ENCODE data around the gene COX4I2. TPM values are rescaled to one million over a fixed set of nuclear protein-coding genes. Genes with fewer than 3 reads are reported as not detected.

Gene COX4I2
- total RNA-seq = not detected

DNA sequence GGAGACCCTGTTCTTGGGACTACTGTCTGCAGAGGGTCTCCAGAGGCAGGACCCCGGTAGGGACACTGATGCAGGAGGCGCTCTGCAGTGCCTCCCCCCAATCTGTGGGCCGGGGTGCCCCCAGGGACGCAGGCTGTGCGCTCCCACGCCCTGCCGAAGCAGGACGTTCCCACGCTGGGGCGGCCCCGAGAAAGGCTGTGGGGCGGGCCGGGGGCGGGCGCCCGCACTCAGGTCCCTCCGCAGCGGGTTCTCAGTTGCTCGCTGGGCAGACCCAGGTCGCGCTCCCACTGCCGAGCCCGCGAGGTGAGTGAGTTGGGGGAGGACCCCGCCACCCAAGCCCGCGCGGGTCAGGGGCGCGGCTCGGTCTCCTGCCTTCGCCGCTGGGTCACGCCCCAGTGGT is at the start of gene COX4I2:
Gene COX4I2 (plus strand): TSS at position 253 of the 400 bp plus-strand sequence. CDS start 1,106 bp downstream, outside the sequence.

DNA sequence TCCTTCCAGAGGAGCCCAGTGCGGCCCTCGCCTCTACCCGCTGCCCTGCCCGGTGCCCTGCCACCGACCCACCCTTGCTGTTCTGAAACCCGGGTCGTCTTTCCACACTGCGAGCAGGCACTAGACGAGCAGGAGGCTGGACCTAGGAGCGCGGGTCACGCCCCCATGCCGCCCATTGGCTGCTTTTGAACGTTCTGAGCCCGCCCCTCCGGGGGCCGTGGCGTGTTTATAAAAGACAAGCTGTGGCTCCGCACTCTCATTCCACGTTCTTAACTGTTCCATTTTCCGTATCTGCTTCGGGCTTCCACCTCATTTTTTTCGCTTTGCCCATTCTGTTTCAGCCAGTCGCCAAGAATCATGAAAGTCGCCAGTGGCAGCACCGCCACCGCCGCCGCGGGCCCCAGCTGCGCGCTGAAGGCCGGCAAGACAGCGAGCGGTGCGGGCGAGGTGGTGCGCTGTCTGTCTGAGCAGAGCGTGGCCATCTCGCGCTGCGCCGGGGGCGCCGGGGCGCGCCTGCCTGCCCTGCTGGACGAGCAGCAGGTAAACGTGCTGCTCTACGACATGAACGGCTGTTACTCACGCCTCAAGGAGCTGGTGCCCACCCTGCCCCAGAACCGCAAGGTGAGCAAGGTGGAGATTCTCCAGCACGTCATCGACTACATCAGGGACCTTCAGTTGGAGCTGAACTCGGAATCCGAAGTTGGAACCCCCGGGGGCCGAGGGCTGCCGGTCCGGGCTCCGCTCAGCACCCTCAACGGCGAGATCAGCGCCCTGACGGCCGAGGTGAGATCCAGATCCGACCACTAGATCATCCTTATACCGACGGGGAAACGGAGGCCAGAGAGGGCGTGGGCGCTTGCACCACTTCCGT is 32.4 kb upstream of the COX4I2 start, which contains the start of gene ID1:
Gene ID1 (plus strand): TSS at position 259 of the 871 bp plus-strand sequence. CDS start 99 bp downstream, at position 358.

Small RNAs within 50 kb of the gene (small RNA-seq; reads per million reads assigned to genes)
- 0 reads per million in 2 donors for gene MIR3193

Other genes with a start within 250 kb of the COX4I2 start
- gene DEFB119, start 247.3 kb upstream of the COX4I2 start, total RNA-seq = not detected
- not detected for gene DEFB121, start 231.7 kb upstream of the COX4I2 start, total RNA-seq
- not detected for gene DEFB123, start 197.3 kb upstream of the COX4I2 start, total RNA-seq
- not detected for gene DEFB124, start 162.8 kb upstream of the COX4I2 start, total RNA-seq
- not detected for gene REM1, start 162.6 kb upstream of the COX4I2 start, total RNA-seq
- 100 to 1,000 TPM in 1 of 2 donors, 10 to 100 TPM in 1; 87.8 to 102 TPM for gene HM13, start 123.5 kb upstream of the COX4I2 start, total RNA-seq
- gene ID1, start 32.6 kb upstream of the COX4I2 start, total RNA-seq = under 1 TPM; 0.33 to 0.69 TPM
- gene BCL2L1, start 85.0 kb downstream of the COX4I2 start, total RNA-seq = 10 to 100 TPM; 56.9 to 81.2 TPM
- gene TPX2, start 101.4 kb downstream of the COX4I2 start, total RNA-seq = 10 to 100 TPM; 47.1 to 88.9 TPM
- gene MYLK2, start 181.4 kb downstream of the COX4I2 start, total RNA-seq = under 1 TPM; under 0.01 to 0.34 TPM
- gene FOXS1, start 207.7 kb downstream of the COX4I2 start, total RNA-seq = not detected
- gene DUSP15, start 232.6 kb downstream of the COX4I2 start, total RNA-seq = 1 to 10 TPM in 1 of 2 donors, under 1 TPM in 1; 0.67 to 10.0 TPM
- under 1 TPM in 1 of 2 donors, not detected in 1; 0.34 TPM for gene TTLL9, start 232.7 kb downstream of the COX4I2 start, total RNA-seq

Measured in melanocyte of skin (primary cell).